GM12874 (cell line): ENCODE results near the gene RNF20.

ENCODE experiments used
- TF ChIP-seq, protein P1 (sequence below): IDR thresholded peaks from 2 replicates; pipeline ENCODE4 v1.5.1; 2011; ENCODE audit warnings: low read depth, mild to moderate bottlenecking, control low read depth, low read length, moderate library complexity; ENCODE audit not compliant: insufficient read depth

The RNF20 gene

DNA sequence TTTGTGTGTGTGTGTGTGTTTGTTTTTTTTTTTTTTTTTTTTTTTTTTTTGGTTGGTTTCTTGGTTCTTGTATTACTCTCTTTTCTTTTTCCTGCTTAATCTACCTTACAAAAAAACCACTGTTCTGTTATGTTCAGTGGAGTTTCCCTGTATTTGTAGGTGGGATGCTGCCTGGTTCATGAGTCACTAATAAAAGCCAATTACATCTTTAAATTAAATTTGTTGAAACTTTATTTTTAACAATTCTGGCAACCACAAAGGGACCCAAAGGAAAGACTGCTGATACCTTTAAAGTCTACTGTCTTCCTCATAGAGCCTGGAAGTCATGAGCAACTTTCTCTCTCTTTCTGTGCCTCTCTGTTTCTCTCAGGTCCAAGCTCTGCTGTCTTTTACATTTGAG lies 29.5 kb upstream of the RNF20 start:
- TF ChIP-seq, protein P1, sequence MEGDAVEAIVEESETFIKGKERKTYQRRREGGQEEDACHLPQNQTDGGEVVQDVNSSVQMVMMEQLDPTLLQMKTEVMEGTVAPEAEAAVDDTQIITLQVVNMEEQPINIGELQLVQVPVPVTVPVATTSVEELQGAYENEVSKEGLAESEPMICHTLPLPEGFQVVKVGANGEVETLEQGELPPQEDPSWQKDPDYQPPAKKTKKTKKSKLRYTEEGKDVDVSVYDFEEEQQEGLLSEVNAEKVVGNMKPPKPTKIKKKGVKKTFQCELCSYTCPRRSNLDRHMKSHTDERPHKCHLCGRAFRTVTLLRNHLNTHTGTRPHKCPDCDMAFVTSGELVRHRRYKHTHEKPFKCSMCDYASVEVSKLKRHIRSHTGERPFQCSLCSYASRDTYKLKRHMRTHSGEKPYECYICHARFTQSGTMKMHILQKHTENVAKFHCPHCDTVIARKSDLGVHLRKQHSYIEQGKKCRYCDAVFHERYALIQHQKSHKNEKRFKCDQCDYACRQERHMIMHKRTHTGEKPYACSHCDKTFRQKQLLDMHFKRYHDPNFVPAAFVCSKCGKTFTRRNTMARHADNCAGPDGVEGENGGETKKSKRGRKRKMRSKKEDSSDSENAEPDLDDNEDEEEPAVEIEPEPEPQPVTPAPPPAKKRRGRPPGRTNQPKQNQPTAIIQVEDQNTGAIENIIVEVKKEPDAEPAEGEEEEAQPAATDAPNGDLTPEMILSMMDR = no peak

DNA sequence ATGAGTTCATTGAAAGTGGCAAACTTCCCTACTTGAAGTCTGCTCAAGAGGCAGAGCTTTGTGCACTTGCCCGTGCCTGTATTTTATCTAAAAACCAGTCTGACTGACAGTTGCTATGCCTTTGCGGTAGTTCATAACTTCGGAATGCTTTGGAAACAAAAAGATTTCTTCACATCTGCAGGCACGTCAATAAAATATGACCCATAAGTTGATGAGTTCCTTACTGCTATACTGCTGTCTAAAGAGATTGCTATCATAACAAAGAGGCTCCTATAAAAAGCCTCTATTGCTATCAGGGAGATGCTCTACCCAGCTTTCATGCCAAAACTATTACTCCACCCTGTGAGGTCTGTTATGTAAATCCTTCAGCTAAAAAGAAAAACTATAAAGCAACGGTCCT lies 25.4 kb upstream of the RNF20 start:
- TF ChIP-seq, protein P1 = no peak

DNA sequence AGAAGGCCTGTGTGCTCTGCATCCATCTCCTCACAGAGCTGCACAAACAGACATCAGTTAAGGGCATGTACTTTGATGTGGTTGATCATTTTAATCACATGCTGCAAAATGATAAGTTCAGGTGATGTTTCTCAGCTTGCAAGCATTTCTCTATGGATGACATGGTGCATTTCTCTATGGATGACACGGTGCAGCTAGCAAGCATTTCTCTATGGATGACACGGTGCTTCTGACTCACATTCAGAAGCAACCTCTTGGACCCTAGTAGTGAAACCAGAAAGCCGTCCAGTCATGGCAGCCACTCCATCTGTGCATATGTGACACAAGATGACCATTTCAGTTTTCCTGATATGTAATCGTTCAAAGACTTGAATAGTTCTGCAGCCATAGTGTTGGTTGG lies 24.1 kb upstream of the RNF20 start:
- TF ChIP-seq, protein P1 = no peak

DNA sequence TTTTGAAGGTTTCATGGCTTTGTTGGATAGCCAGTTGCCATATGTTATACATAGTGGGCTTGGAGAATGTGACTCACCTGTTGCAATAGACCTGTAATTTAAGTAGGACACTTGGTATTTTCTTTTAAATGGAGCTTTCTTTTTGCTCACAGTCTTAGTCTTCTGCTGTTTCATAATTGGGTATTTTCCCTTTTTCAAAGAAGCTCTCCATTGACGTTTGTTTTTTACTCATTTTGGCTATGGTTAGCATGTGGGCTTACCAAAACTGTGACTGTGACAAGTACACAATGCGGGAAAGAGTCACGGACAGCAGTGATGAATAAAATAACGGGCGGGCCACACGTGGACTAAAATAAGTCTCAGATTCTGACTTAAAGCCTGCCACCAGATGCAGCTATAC lies 23.2 kb upstream of the RNF20 start:
- TF ChIP-seq, protein P1 = no peak

DNA sequence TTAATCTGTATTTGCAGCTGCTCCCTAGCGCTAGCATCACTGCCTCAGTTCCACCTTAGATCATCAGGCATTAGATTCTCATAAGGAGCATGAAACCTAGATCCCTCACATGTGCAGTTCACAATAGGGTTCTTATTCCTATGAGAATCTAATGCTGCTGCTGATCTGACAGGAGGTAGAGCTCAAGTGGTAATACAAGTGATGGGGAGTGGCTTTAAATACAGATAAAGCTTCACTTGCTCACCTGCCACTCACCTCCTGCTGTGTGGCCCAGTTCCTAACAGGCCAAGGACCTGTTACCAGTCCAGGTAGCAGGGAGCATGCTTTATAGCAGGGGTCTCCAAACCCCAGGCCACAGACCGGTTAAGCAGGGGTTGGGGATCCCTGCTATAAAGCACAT lies 22.6 kb upstream of the RNF20 start:
- TF ChIP-seq, protein P1 = no peak

DNA sequence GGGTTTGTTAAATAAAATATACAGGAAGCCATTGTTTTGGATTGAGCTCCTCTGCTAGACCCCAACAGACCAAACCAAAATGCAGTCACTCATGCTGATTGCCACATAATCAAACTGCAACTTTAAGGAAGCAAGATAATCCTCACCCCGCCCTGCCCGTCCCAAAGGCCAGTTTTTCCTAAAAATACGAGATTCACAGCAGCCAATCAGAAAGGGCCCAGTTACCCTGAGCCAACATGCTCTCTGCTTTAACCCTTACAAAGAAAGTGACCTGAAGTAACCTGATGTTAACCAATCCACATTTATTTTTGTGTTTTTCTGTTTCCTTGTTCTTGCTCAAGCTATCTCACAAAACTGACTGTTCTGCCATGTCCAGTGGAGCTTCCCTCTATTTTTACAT lies 21.5 kb upstream of the RNF20 start:
- TF ChIP-seq, protein P1 = no peak

DNA sequence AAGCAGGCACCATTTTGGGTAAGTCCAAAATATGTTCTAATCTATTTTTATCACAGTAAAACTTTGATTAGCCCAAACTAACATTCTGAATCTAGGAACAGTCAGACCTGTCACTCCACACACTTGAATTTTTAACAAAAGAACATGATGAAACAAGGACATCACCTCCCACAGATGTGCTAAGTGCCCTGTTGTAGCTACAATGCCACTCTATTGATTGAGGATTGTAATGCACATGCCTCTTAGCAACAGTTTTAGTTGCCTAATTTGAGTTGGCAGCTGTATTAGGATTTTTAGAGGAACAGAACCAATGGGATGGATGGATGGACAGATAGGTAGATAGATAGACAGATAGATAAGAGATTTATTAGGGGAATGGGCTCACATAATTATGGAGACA lies 20.3 kb upstream of the RNF20 start:
- TF ChIP-seq, protein P1 = no peak

DNA sequence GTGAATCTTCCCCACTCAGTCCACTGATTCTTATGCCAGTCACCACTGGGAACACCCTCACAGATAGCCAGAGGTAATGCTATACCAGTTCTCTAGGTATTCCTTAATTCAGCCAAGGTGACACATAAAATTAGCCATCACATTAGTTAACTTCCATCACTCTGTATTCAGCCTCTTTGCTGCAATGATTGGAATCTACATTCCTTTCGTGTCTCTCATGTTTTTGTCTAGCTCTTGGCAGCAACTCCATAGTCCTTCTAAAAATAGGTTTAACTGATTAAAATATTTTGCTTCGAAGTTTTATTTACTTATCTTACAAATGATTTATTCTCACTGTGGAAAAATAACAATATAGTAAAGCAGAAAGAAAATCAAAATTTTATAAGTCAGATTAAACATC lies 19.6 kb upstream of the RNF20 start:
- TF ChIP-seq, protein P1 = no peak
